ENCODE data around the gene PXT1.

PXT1 gene

GRCh38 chr6:36343109-36343680, 99.5 kb downstream of the PXT1 start:
- FAIRE-seq, result no peak

- FAIRE-seq, result no peak
These were observed 101.8 kb downstream of the PXT1 start for GRCh38 chr6:36340618-36341454.

All from islet of Langerhans (tissue), 1 donor.